GM21723 (cell line): ENCODE results near the gene KDELR1.
"Not testable (repeated sequence)": the region's sequence is repeated elsewhere in the genome, so short reads cannot be mapped to it uniquely, and the experiment has no call there.

Experiments
- ATAC-seq: cut with Tn5 transposase; IDR thresholded peaks from one replicate; pipeline ENCODE4 v1.9.1; 2021; ENCODE audit warnings: mild to moderate bottlenecking, moderate library complexity; ENCODE audit not compliant: unreplicated experiment

Gene KDELR1

DNA sequence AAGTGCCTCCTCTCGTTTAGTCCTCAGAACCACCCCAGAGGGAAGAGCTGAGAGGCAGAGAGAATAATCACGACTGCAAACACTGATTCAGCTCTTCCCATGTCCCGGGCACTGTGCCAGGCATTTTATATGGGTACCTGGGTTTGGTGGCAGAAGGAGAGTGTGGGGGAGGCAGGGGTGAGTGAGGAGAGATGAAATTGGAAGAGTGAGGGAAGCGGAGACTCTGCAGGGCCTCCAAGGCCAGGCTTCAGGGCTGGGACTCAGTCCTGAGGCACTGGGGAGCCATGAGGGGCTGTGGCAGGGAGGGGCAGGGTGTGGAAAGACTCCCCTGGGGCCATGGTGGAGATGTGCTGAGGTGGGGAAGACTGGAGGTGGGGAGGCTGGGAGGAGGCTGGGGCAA, 18.4 kb downstream of the KDELR1 start:
- ATAC-seq: no peak

DNA sequence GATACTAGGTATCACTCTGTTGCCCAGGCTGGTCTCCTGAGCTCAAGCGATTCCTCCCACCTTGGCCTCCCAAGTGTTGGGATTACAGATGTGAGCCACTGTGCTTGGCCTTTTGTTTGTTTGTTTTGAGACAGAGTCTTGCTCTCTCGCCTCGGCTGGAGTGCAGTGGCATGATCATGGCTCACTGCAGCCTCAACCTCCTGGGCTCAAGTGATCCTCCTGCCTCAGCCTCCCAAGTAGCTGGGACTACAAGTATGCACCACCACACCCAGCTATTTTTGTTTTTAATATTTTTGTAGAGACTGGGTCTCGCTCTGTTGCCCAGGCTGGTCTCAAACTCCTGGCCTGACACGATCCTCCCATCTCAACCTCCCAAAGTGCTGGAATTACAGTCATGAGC, 19.6 kb downstream of the KDELR1 start:
- not testable (repeated sequence) for ATAC-seq

DNA sequence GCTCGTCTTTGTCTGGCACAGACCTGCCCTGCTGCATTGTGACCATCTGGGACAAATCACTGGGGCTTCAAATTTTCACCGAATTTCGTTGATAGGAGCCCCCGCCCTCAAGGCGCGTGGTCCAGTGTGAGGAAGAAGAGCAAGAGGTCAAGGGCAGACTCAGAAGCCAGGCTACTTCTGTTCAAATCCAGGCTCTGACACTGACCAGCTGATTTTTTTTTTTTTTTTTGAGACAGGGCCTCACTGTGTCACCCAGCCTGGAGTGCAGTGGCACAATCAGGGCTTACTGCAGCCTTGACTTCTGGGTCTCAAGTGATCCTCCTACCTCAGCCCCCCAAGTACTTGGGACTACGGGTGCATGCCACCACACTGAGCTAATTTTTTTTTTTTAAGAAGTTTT, 20.0 kb downstream of the KDELR1 start:
- ATAC-seq: no peak

DNA sequence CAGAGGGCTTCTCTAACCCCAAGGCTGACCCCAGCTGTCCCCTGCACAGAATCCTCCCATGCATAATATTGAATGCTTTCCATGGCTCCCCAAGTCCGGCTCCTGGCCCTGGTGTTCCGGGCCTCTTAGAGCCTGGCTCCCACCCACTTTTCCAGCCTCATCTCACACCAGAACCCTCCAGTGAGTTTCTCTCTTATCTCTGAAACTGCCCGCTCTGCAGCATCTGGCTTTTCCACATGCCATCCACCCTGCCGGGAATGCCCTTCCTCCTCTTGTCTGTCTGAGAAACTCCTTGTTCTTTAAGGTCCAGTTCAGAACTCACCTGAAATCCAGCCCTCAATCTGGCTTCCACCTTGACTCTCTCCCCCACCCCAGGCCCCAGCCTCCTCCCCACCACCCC, 20.4 kb downstream of the KDELR1 start:
- ATAC-seq: no peak

DNA sequence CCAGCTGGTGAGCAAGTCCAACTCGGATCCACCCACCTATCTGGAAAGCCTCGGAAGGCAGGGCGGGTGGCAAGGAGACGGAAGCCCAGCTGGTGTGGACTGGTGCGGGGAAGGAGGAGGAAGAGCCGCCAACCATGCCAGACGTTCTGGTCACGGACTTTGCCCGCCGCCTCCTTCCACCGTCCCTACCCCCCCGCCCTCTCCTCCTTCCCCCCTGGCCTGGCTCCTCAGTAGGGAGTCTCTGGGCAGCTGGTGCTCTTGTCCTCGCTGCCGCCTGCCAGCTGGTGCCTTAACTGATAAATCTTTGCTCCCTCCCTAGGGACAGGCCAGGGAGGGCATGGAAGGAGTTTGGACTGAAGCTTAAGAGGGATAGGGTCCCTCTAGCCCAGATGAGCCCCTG, 22.4 kb downstream of the KDELR1 start:
- no peak for ATAC-seq

DNA sequence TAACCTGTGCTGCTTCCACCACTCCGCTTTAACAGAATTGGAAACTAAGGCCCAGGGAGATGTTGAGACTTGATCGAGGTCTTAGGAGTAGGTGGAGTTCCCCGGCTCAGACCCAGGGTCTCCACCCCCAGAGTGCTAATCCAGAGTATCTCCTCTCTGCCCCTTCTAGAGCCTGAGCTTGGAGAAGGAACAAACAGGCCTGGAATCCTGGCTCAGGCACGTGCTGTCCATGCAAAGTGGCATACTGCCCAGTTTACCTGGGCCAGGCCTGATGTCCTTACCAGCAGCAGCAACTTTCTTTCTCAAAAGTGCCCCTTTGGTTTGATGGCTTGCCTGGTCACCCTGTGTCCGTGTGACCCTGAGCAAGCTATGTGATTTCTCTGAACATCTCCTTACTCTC, 23.5 kb downstream of the KDELR1 start:
- ATAC-seq: no peak

DNA sequence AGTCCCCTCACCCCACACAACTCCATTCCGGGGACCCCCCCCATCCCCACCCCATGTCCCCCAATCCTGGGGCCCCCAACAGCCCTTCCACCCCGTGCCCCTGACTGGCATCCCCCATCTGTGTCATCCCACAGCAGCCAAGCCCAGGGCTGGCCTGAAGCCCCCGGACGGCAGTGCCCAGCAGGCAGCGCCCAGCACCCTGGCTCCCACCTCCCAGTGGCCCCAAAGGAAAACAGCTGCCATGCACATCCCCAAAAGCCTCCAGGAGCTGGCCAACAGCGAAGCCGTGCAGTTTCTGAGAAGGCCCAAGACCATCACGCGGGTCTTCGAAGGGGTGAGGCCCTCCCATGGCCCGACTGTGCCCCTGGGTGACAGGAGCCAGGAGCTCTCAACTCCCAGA, 25.7 kb downstream of the KDELR1 start:
- ATAC-seq: no peak

DNA sequence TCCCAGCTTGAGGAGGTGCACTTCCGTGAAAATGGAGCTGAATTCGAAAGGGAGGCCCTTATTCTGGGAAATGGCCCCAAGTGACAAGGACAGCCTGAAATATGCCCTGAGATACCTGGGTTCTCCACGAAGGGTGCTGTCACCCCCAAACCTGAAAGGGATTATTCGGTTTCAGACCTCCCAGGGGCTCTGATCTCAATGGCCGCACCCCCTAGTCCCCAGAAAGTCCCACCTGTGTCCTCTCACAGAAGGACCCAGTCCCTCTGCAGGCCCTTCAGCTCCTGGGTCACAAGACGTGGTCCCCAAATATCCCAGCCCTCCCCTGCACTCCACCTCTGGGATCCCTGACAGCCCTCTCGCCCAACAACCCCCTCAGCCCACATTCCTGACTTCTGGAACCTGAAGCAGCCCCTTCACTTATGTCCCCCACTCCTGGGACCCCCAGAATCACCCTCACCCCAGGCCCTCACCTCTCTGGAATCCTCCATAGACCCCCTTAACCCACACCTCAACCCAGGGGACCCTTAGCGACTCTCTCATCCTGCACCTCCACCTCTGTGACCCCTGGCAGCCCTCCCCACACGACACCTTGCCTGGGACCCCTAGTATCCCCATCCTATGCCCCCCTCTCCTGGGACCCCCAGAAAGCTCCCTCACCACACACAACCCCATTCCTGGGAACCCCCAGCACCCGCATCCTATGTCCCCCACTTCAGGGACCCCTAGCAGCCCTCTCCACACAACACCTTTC, 26.6 kb downstream of the KDELR1 start:
- ATAC-seq: no peak

DNA sequence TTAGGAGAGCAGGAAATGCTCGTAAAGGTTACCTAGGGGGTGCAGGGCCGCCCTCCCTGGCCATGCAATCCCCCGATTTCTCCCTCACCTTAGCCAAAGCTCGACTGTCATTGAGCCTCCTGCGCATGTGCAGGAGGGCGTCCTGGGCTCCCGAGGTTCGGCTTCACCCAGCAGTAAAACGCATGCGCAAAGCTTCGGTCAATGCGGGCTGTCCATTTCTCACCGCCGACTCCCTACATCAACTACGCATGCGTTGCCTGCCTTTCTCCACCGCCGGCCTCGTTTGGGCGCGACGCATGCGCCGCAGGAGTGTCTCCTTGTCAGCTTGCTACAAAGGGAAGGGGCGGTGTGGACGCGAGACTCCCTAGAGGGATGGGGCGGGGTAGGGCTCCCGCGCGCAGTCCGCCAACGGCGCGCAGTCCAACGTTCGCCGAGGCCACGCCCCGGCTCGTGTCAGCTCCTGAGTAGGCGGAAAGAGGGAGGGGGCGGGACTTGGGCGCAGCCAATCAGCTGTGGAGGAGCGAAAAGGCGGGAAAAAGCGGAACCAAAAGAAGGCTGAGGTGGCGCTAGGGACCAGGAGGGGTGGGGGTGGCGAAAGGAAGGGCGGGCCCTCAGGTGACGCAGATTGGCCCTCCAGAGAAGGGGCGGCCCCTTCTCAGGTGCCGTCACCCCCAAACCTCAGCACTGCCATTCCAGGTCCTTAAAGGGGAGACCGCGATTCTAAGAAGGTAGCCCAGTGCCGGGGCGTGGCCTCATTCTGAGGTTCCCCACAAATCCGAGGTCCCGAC, 27.3 kb downstream of the KDELR1 start, which contains the start of the genes SYNGR4 and TMEM143:
TSS of gene SYNGR4 (plus strand) at position 558 of the 788 bp plus-strand sequence. CDS start 1,476 bp downstream, outside the sequence.
TSS of gene TMEM143 (minus strand) at position 131 of the 788 bp plus-strand sequence. CDS start at position 111, 20 bp downstream.
- peak; percentile 81 for ATAC-seq

DNA sequence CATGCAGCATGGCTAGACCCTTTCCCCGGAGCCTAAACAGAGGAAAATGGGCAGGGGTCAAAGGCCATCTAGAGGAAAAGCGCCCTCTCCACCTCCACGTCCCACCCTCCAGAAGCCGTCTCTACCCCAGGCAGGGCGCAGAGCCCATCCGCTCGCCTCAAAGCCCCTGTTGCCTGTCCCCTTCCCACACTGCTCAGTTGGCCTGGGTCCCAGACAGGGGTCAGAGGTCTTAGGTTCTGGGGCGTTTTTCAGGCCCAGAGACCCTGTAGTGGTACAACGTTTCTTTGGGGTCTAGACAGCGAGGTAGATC, 27.9 kb downstream of the KDELR1 start:
- peak; percentile 6 for ATAC-seq

DNA sequence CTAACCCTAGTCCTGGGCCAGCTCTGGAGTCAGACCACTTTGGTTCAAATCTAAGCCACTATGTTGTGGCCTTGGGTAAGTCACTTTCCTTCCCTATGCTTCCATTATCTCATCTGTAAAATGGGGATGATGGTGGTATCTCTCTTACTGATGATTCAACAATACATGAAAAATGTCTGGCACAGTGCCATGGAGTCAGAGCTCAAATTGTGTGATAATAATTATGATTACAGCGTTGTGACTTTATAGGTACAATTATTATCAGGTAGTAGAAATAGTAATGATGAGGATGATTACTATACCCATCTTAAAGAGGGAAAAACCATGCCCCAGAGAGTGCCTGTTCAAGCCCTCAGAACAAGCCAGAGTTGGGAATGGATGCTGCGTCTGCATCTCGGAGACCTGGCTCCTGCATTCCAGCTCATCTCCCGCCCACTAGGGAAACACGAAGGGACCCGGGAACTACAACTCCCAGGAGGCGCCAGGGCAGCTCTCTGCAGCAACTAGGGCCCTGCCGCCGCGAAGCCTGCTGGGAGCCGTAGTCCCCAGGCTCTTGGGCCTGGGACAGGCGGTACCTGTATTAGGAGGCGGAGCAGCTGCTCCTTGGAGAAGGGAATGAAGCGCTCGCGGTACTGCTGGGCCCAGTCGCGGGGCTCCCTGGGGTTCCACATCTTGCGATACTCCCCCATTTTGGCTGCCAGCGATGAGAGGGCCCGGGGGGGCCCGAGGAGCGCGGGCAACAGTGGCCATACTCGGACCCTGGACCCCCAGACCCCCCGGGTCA, 28.4 kb downstream of the KDELR1 start:
- ATAC-seq: peak; percentile 60

DNA sequence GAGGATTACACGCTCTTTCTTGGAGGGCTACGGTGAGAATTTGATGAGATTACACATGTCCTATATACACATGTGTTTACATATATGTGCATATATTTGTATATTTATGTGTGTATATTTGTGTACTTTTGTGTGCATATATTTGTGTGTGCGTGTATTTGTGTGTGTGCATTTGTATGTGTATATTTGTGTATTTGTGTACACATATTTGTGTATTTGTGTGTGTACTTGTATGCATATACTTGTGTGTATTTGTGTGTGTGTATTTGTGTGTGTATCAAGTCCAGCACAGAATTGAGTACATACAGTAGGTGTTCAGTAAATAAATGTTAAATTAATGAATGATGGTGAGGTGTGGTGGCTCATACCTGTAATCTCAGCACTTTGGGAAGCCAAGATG, 29.4 kb downstream of the KDELR1 start:
- ATAC-seq: no peak

DNA sequence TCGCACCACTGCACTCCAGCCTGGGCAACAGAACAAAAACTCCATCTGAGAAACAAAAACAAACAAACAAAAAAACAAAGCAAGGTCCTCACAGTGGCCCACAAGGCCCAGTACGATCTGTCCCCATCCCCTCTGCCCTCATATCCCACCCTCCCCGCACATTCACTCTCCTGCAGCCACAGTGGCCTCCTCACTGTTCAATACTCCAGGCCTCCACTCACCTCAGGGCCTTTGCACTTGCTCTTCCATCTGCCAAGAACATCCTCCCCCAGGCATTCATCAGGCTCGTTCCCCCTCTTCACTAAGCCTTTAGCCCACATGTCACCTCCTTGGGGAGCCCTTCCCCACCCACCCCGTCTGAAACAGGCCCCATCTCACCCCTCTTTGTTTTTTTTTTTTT, 32.2 kb downstream of the KDELR1 start:
- no peak for ATAC-seq

DNA sequence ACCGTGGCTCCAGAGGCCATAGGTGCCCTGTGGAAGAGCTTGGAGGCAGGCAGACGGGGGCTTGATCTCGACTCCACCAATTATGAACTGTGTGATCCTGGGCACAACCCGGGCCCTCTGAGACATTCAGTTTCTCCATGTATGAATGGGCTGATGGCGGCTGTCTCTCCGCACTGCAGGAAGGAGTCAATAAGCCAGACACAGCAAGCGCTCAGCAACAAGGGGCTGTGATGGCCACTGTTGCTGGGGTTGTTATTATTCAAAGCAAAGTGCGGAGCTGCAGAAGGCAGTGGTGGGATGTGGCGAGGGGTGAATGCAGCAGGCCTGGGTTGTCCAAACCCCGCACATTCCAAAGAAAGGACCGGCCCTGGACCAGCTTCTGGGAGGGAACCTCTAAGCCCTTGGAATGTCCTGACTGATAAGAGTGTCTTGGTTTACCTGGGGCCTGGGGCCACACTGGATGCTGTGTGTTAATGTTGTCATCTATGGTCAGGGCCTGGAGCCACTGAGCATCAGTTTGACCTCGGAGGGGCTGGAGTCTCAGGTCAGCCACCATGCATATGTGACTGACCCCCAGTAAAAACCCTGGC, 35.9 kb downstream of the KDELR1 start:
- no peak for ATAC-seq

DNA sequence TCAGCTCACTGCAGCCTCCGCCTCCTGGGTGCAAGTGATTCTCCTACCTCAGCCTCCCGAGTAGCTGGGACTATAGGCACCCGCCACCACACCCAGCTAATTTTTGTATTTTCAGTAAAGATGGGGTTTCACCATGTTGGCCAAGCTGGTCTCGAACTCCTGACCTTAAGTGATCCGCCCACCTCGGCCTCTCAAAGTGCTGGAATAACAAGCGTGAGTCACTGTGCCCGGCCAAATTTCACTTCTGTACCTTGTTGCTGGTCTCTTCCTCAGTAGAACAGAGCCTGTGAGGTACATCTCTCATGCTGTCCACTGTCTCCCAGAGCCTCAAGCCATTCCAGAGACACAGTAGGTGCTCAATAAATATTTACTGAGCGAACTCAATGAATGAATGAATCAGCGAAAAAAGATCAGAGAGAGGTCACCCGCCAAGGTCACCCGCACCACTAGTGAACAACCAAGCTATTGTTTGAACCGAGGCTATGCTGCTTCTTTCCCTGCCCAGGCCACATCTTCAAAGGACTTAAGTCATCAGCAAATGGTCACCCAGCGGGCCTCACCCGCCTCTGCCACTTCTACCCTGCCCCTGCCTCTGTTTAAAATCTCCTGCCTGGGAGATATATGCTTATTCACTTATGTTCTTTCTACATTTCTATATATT, 36.9 kb downstream of the KDELR1 start:
- ATAC-seq: no peak

DNA sequence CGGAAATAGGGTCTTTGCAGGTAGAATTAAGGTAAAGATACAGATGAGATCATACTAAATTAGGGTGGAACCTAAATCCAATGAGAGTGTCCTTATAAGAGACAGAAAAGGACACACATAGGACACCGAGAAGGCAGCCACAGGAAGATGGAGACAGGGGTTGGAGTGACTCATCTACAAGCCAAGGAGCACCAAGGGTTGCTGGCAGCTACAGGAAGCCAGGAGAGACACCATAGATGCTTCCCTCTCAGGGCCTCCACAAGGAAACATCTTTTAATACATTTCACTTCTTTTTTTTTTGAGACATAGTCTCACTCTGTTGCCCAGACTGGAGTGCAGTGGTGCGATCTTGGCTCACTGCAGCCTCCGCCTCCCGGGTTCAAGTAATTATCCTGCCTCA, 37.7 kb downstream of the KDELR1 start:
- no peak for ATAC-seq

DNA sequence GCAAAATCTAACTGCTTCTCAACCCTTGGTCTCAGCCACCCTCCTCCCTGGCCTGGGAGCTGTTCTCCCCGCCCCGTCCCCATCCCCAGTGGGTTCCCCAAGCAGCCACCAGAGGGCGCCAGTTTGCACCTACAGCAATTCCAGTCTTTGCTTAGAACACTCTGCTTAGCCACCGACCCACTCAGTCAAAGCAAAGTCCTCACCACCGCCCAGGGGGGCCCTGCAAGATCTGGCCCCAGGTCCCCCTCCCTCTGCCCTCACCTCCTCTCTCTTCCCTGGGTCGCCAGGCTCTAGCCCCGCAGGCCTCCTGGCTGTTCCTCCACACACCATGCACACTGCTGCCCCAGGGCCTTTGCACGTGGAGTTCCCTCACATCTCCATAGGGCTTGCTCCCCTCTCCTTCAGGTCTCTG, 40.0 kb downstream of the KDELR1 start:
- no peak for ATAC-seq

DNA sequence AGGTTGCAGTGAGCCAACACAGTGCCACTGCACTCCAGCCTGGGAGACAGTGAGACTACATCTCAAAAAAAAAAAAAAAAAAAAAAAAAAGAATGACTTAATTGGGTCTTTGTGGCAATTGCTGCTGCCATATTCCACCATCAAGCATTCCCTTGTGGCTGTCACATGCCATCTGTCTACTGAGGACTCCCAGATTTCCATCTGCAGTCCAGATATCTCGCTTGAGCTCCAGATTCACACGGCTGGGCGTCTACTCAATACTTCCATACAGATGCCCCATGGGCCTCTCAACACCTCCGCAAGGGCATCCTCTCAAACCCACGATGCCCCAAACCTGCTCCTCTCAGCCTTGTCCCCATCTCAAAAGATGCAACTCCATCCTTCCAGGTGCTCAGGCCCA, 40.5 kb downstream of the KDELR1 start:
- no peak for ATAC-seq

DNA sequence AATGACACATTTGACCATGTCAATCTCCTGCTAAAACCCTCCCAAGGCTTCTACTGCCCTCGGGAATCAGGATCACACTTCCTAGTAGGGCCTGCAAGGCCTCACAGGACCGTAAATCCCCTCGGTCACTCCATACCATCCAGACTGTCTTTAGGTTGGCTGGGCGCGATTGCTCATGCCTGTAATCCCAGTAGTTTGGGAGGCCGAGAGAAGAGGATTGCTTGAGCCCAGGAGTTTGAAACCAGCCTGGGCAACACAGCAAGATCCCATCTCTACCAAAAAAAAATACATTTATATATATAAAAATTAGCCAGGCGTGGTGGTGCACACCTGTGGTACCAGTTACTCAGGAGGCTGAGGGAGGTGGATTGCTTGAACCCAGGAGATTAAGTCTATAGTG, 42.6 kb downstream of the KDELR1 start:
- no peak for ATAC-seq

DNA sequence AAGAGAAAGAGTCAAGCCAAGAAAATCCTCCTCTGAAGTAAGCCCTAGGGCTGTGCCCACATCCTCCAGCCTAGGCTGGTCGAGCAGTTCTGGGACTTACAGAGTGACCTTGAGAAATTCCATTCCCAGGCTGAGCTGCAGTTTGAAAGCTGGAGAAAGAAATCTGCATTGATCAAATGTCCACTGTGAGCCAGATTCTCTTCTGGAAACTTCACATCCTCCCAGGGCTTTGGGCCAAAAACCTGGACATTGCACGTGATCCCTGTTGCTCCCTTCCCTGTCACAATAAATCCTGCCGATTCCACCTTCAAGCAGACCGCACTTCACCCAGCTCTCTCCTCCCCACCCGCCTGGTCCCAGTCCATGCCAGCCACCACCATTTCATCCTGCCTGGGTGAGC, 43.3 kb downstream of the KDELR1 start:
- no peak for ATAC-seq

DNA sequence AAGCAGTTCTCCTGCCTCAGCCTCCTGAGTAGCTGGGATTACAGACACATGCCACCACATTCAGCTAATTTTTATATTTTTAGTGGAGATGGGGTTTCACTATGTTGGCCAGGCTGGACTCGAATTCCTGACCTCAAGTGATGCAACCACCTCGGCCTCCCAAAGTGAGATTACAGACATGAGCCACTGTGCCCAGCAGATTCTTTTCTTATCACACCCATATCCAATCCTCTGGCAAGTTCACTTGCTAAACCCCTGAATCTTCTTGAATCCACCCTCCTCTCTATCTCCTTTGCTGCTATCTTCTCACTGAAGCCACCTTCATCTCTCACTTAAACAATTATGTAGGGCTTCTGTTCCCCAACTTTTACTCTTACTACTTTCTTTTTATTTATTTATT, 45.2 kb downstream of the KDELR1 start:
- no peak for ATAC-seq
